HepG2 (cell line): Measurements from ENCODE around the gene VARS2. TPM values are rescaled to one million over a fixed set of nuclear protein-coding genes. Genes with fewer than 3 reads are reported as not detected.
A peak's percentile ranks its signal among the peaks of the same experiment; 100 is the strongest.

Experiments used
- CBX2 ChIP-seq, 2 experiments: fragments of 200-600 bp in 1 of 2; sonication (generic); formaldehyde crosslinking in 1 of 2; IDR thresholded peaks; 2 replicates each; pipeline versions ENCODE4 v1.7.0 to v1.8.1; 2018 to 2022; ENCODE audit warnings: low read depth in 2 of 2, low read length in 1 of 2, mild to moderate bottlenecking in 1 of 2, missing genetic modification reagents in 1 of 2
- HOXA9 ChIP-seq: sonication (generic); formaldehyde crosslinking; IDR thresholded peaks from 2 replicates; pipeline ENCODE4 v1.8.1; 2022; ENCODE audit warnings: missing genetic modification reagents, mild to moderate bottlenecking, moderate library complexity, borderline replicate concordance
- JUNB ChIP-seq: sonication (generic); formaldehyde crosslinking; IDR thresholded peaks from 2 replicates; pipeline ENCODE4 v1.8.0; 2022; ENCODE audit warnings: missing genetic modification reagents, mild to moderate bottlenecking, borderline replicate concordance
- MAFK ChIP-seq, 2 experiments: IDR thresholded peaks in 1 of 2; conservative IDR thresholded peaks in 1 of 2; 2 replicates each; pipeline ENCODE4 v1.6.1; 2011; ENCODE audit warnings: improper control_type of control experiment in 2 of 2, low read length in 2 of 2
- NFE2L1 ChIP-seq: sonication (generic); formaldehyde crosslinking; IDR thresholded peaks from 2 replicates; pipeline ENCODE4 v1.4.0; 2020; ENCODE audit warnings: missing genetic modification reagents, mild to moderate bottlenecking, borderline replicate concordance
- ONECUT2 ChIP-seq: sonication (generic); formaldehyde crosslinking; IDR thresholded peaks from 2 replicates; pipeline ENCODE4 v1.4.0; 2020; ENCODE audit warnings: missing genetic modification reagents
- PAWR ChIP-seq: sonication (generic); formaldehyde crosslinking; IDR thresholded peaks from 2 replicates; pipeline ENCODE4 v1.4.0; 2020; ENCODE audit warnings: missing genetic modification reagents, mild to moderate bottlenecking, borderline replicate concordance
- SALL2 ChIP-seq: sonication (generic); formaldehyde crosslinking; IDR thresholded peaks from 2 replicates; pipeline ENCODE4 v1.8.1; 2023; ENCODE audit warnings: mild to moderate bottlenecking, missing genetic modification reagents, inconsistent platforms
- SIN3A ChIP-seq: IDR thresholded peaks from 2 replicates; pipeline ENCODE4 v1.6.1; 2011; ENCODE audit warnings: low read depth, mild to moderate bottlenecking, control low read depth, low read length, borderline replicate concordance
- ZBTB33 ChIP-seq: sonication (generic); formaldehyde crosslinking; IDR thresholded peaks from 2 replicates; pipeline ENCODE4 v1.4.0; 2020; ENCODE audit warnings: missing genetic modification reagents
- ZBTB8A ChIP-seq: sonication (generic); formaldehyde crosslinking; IDR thresholded peaks from 2 replicates; pipeline ENCODE4 v1.4.0; 2020; ENCODE audit warnings: mild to moderate bottlenecking, low read depth, missing genetic modification reagents, borderline replicate concordance
- ZNF205 ChIP-seq: IDR thresholded peaks from 2 replicates; pipeline ENCODE4 v1.6.1; 2018; ENCODE audit warnings: missing biosample characterization, missing genetic modification reagents
- ZNF563 ChIP-seq: sonication (generic); formaldehyde crosslinking; IDR thresholded peaks from 2 replicates; pipeline ENCODE4 v1.8.0; 2022; ENCODE audit warnings: mild to moderate bottlenecking, moderate library complexity, missing genetic modification reagents
- ZNF570 ChIP-seq: sonication (generic); formaldehyde crosslinking; IDR thresholded peaks from 2 replicates; pipeline ENCODE4 v1.4.0; 2020; ENCODE audit warnings: mild to moderate bottlenecking, missing genetic modification reagents, borderline replicate concordance
- ZNF781 ChIP-seq: sonication (generic); formaldehyde crosslinking; IDR thresholded peaks from 2 replicates; pipeline ENCODE4 v1.5.1; 2020; ENCODE audit warnings: borderline replicate concordance, mild to moderate bottlenecking, missing genetic modification reagents; ENCODE audit errors: not compliant biosample characterization
- ZNF782 ChIP-seq: sonication (generic); formaldehyde crosslinking; IDR thresholded peaks from 2 replicates; pipeline ENCODE4 v1.4.0; 2020; ENCODE audit warnings: missing genetic modification reagents, mild to moderate bottlenecking, borderline replicate concordance
- polyA plus RNA-seq, 8 experiments: library from polyadenylated mRNA; depleted of rRNA in 3 of 8; stranded (reverse) in 7 of 8; unstranded in 1 of 8; fragments of >200 nt; fragmentation: Illumina TruSeq in 4 of 8; extraction: Trizol in 4 of 8; gene quantifications; 2 replicates each; pipeline versions ENCODE4 v1.2.1 to v1.2.3, GENCODE V29; 2011 to 2016; ENCODE audit warnings: low read depth in 4 of 8, missing spikeins in 1 of 8, mixed read lengths in 1 of 8; ENCODE audit not compliant: insufficient read depth in 1 of 8
- total RNA-seq, 5 experiments: library from RNA; depleted of rRNA; stranded (reverse); fragments of >200 nt; fragmentation: Illumina TruSeq; extraction: Trizol; gene quantifications; 2 replicates each; pipeline ENCODE4 v1.2.3, GENCODE V29; 2016; ENCODE audit warnings: low read depth in 1 of 5
- TF ChIP-seq, protein P1 (sequence below): sonication (generic); formaldehyde crosslinking; conservative IDR thresholded peaks from 2 replicates; pipeline ENCODE4 v1.4.0; 2020; ENCODE audit warnings: missing genetic modification reagents
- TF ChIP-seq, protein P2 (sequence below): sonication (generic); formaldehyde crosslinking; IDR thresholded peaks from 2 replicates; pipeline ENCODE4 v1.4.0; 2020; ENCODE audit warnings: missing genetic modification reagents, mild to moderate bottlenecking, borderline replicate concordance
- TF ChIP-seq, protein P3 (sequence below): sonication (generic); formaldehyde crosslinking; IDR thresholded peaks from 2 replicates; pipeline ENCODE4 v1.5.0; 2020; ENCODE audit warnings: mild to moderate bottlenecking, missing genetic modification reagents

Gene VARS2
- total and polyA plus RNA-seq, 2 of the 13 experiments (the other 11 are each of a cell fraction or from before 2014, with no cell fraction given), result 61.8 to 71.8 TPM

DNA sequence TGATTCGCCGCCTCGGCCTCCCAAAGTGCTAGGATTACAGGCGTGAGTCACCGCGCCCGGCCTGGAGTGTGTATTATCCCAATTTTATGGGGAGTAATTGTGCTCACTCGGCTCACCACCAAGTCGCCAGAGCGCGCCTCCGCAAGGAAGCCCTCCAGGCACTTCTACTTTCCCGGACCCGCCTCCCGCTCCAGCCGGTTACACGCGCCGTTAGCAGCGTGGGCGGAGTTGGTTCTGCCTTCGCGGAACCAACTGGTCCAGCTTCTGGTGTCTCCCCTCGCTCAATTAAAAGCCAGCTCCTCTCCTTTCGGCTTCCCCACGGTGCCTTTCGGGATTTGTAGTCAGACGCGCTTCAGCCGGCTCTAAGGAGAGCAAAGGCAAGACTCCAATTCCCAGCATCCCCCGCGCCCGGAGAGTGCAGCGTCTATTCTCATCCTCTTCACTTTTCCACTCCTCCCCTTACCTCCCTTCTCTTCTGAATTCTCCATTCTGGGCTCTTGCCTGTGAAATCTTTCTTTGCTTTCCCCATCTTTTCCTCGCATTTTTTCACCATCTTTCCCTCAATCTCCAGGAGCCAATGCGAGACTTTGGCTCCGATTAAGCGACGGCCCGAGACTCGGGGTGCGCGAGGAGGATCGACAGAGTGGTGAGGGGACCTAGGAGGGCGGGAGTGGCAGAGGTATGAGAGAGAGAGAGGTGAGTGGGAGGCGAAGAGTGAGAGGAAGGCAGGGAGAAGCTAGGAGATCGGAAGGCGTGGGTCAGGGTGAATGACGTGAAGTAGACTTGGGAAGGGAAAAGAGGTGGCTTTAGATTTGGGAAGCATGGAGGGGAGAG, 6.1 kb upstream of the VARS2 start, which contains the start of gene GTF2H4 (continued):
- TF ChIP-seq CBX2 (IDR thresholded peaks at IDR 0.05; ENCODE audit: low read depth, low read length) (no peak), CBX2 (CRISPR knock-in tag; IDR thresholded peaks at IDR 0.05; ENCODE audit: low read depth) (peak; percentile 97), MAFK (conservative IDR thresholded peaks at IDR 0.05 in 1 of 2, IDR thresholded peaks at IDR 0.05 in 1 of 2; ENCODE audit: low read length in 2 of 2) (no peak), ZNF205 (peak; percentile 88), NFE2L1 (CRISPR knock-in tag) (no peak), ONECUT2 (0 out of 2 replicates have a peak, but pooled peaks have one; percentile 15), ZNF782 (CRISPR knock-in tag) (peak; percentile 56; the same call in 1 of the 2 replicates), JUNB (no peak), ZNF563 (CRISPR knock-in tag) (peak; percentile 57; the same call in 1 of the 2 replicates), ZNF570 (CRISPR knock-in tag) (no peak), SALL2 (CRISPR knock-in tag) (no peak), HOXA9 (CRISPR knock-in tag) (no peak), SIN3A (peak; percentile 75; the same call in 1 of the 2 replicates), ZBTB8A (CRISPR knock-in tag) (no peak), ZNF781 (CRISPR knock-in tag) (peak; percentile 59), PAWR (CRISPR knock-in tag) (no peak; the same call in 1 of the 2 replicates), ZBTB33 (peak; percentile 28; the same call in 1 of the 2 replicates)
- TF ChIP-seq, protein P1, sequence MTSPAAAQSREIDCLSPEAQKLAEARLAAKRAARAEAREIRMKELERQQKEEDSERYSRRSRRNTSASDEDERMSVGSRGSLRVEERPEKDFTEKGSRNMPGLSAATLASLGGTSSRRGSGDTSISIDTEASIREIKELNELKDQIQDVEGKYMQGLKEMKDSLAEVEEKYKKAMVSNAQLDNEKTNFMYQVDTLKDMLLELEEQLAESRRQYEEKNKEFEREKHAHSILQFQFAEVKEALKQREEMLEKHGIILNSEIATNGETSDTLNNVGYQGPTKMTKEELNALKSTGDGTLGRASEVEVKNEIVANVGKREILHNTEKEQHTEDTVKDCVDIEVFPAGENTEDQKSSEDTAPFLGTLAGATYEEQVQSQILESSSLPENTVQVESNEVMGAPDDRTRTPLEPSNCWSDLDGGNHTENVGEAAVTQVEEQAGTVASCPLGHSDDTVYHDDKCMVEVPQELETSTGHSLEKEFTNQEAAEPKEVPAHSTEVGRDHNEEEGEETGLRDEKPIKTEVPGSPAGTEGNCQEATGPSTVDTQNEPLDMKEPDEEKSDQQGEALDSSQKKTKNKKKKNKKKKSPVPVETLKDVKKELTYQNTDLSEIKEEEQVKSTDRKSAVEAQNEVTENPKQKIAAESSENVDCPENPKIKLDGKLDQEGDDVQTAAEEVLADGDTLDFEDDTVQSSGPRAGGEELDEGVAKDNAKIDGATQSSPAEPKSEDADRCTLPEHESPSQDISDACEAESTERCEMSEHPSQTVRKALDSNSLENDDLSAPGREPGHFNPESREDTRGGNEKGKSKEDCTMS (CRISPR knock-in tag), result no peak
- TF ChIP-seq, protein P2, sequence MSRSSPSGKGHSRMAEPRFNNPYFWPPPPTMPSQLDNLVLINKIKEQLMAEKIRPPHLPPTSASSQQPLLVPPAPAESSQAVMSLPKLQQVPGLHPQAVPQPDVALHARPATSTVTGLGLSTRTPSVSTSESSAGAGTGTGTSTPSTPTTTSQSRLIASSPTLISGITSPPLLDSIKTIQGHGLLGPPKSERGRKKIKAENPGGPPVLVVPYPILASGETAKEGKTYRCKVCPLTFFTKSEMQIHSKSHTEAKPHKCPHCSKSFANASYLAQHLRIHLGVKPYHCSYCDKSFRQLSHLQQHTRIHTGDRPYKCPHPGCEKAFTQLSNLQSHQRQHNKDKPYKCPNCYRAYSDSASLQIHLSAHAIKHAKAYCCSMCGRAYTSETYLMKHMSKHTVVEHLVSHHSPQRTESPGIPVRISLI (CRISPR knock-in tag), result peak; percentile 79
- TF ChIP-seq, protein P3, sequence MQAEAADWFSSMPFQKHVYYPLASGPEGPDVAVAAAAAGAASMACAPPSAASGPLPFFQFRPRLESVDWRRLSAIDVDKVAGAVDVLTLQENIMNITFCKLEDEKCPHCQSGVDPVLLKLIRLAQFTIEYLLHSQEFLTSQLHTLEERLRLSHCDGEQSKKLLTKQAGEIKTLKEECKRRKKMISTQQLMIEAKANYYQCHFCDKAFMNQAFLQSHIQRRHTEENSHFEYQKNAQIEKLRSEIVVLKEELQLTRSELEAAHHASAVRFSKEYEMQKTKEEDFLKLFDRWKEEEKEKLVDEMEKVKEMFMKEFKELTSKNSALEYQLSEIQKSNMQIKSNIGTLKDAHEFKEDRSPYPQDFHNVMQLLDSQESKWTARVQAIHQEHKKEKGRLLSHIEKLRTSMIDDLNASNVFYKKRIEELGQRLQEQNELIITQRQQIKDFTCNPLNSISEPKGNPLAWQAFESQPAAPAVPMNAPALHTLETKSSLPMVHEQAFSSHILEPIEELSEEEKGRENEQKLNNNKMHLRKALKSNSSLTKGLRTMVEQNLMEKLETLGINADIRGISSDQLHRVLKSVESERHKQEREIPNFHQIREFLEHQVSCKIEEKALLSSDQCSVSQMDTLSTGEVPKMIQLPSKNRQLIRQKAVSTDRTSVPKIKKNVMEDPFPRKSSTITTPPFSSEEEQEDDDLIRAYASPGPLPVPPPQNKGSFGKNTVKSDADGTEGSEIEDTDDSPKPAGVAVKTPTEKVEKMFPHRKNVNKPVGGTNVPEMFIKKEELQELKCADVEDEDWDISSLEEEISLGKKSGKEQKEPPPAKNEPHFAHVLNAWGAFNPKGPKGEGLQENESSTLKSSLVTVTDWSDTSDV (CRISPR knock-in tag), result no peak; the same call in 1 of the 2 replicates
